HG03342 (cell line): ENCODE results near the gene UNG.
"Not testable (repeated sequence)": the region's sequence is repeated elsewhere in the genome, so short reads cannot be mapped to it uniquely, and the experiment has no call there.

Source experiments
- ATAC-seq: cut with Tn5 transposase; IDR thresholded peaks from one replicate; pipeline ENCODE4 v1.9.1; 2021; ENCODE audit warnings: mild to moderate bottlenecking, moderate library complexity; ENCODE audit not compliant: unreplicated experiment

The UNG gene

GRCh38 chr12:109097435-109098182, at the start of gene UNG:
Gene UNG (plus strand): TSS chr12:109097597. CDS start chr12:109097680, 83 bp downstream.
- peak; percentile 89 for ATAC-seq

DNA sequence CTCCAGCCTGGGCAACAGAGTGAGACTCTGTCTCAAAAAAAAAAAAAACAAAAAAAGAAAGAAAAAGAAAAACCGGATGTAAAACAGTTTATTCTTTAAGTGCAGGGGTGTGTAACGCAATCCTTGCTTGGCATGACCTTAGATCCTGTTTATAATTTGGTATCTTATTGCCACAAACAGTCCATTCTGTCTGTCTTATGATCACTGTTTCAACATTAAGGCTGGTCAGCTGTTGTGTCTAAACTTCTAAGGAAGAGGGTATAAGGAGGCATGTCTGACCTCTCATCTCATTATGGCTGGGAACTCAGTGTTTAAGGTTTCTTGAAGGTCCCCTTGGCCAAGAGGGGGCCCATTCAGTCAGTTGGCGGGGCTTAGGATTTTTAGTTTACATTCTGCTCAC, 48.7 kb upstream of the UNG start:
- ATAC-seq: not testable (repeated sequence)

DNA sequence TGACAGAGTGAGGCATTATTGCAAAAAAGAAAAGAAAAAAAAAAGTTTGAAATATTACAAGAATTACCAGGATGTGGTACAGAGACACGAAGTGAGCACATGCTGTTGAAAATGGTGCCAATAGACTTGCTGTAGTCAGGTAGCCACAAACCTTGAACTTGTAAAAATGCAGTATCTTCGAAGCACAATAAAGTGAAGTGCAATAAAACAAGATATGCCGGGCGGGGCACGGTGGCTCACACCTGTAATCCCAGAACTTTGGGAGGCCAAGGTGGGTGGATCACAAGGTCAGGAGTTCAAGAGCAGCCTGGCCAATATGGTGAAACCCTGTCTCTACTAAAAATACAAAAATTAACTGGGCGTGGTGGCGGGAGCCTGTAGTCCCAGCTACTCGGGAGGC, 47.6 kb upstream of the UNG start:
- not testable (repeated sequence) for ATAC-seq

DNA sequence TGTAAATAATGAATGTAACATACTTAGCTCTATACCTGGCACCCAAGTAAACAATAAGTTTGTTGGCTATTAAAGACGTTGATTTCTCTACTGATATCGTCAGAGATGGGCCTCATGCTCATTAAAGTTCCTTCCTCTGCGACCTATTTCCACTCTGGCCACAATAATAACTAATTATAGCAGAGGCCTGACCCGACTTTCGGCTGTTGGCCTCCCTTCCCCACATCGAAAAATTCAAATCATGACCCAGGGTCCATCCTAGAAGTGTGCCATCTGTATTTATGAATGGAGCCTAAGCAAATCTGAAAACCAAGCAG, 45.3 kb upstream of the UNG start:
- ATAC-seq: no peak

GRCh38 chr12:109052414-109053323, 44.7 kb upstream of the UNG start, which contains the start of gene USP30:
Gene USP30 (plus strand): TSS chr12:109052576. CDS start chr12:109052679, 103 bp downstream.
- ATAC-seq: peak; percentile 70

DNA sequence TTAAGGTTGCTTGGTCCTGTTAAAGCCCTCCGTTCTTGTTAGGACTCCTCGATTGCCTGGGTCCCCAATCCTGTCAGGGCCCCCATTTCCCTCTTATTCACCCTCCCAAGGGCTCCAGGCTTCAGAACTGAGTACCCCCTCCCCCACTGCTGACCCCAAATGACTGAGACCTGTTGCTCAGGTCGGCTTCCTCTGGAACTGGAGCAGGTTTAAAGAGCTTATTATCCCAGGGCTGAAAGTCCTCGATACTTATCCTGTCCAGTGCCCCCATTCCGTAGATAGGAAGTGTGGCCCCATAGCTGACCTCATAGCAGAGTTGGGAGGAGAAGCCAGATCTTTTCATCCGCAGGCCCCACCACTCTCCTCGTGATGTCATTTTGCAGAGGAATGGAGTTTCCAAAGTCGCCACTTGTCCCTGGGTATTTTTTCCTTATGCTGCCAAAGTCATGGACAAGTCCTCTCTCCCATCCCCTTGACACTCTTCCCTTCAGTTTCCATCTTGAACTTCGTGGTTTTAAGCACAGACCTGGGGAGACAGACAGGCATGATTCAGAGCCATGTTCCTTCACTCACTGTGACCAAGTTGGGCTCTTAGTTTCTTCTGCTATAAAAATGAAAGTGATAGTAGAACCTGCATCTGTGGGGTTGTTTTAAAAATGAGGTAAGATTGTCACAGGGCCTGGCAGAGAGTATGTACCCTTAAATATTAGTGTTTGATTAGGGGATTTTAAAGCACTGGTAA, 43.8 kb upstream of the UNG start:
- peak; percentile 59 for ATAC-seq

- ATAC-seq: not testable (repeated sequence)
Measured at GRCh38 chr12:109054124-109054513, 43.3 kb upstream of the UNG start.

DNA sequence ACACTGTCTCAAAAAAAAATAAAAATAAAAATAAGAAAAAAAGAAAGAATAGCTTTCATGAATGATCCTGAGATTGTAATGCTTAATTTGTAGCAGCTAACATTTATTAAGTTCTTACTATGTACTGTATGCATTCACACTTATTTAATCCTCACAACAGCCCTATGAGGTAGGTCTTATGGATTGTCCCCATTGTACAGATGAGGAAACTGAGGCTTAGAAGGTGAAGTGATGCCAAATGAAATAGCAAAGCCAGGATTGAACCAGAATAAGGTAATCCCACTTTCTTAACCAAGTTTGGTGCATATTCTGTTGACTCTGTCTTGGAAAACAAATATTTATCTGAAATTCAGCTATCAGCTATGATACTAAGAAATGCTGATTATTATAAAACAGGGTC, 42.9 kb upstream of the UNG start:
- ATAC-seq: no peak

DNA sequence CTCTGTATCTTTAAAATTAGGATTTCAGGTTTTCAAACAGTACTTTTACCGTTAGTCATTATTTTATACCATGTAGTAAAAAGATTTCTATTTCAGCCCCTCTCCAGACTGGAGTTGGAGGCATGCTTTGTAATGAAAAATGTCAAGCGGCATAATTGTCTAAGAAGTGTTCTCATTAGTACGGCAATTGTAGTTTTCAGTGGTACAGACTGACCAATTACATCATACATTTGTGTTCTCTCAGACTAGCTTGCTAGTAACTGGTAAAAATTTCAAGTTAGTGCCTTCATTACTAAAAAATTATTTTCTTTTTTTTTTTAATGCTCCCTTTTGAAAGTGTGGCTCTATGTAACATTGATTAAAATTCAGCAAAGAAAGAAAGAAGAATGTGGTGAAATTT, 40.5 kb upstream of the UNG start:
- no peak for ATAC-seq

- no peak for ATAC-seq
Measured at GRCh38 chr12:109057376-109057775, 40.0 kb upstream of the UNG start.

GRCh38 chr12:109058773-109059172, 38.6 kb upstream of the UNG start:
- no peak for ATAC-seq

DNA sequence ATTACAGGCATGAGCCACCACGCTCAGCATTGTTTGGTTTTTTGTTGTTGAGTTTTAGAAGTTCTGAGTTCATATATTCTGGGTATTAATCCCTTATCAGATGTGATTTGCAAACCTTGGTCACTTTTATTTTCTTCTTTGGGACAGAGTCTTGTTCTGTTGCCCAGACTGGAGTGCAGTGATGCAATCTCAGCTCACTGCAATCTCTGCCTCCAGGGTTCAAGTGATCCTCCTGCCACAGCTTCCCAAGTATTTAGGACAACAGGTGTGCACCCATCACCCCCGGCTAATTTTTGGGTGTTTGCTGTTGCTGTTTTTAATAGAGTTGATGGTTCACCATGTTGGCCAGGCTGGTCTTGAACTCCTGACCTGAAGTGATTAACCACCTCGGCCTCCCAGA, 33.3 kb upstream of the UNG start:
- ATAC-seq: no peak

DNA sequence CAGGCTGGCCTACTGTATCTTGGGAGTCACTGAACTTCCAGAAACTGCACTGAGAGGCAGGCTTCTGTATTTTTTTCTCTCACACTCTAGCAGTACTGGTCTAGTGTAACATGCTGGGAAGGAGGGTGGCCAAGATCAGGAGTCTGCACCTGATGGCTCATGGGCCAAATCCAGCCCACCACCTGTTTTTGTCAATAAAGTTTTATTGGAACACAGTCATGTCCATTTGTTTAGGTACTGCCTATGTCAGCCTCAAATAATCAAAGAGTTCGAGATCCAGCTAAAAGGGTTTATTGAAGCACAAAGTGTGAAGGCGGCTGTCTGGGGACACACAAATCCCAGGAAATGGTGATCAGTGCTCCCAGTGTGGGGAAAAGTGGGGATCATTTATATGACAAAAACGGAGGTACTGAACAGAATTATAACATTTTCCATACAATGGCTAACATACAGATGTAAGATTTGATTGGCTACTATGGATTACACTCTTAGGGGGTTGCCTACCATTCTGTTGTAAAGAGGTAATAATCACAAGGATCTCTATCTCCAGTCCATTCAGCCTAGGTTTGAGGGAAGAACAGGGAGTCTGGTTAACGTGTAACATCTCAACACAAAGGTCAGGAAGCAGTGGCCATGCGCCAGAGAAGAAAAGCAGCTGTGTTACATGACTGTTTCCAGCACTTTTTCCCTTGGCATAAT, 32.1 kb upstream of the UNG start:
- ATAC-seq: no peak

DNA sequence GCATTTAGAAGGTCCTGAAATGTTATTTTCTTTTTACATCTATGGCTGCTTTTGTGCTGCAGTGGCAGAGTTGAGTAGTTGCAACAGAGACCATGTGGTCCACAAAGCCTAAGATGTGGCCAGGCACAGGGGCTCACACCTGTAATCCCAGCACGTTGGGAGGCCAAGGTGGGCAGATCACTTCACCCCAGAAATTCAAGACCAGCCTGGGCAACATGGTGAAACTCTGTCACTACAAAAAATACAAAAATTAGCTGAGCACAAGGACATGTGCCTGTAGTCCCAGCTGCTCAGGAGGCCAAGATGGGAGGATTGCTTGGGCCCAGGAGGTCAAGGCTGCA, 31.6 kb upstream of the UNG start:
- no peak for ATAC-seq

DNA sequence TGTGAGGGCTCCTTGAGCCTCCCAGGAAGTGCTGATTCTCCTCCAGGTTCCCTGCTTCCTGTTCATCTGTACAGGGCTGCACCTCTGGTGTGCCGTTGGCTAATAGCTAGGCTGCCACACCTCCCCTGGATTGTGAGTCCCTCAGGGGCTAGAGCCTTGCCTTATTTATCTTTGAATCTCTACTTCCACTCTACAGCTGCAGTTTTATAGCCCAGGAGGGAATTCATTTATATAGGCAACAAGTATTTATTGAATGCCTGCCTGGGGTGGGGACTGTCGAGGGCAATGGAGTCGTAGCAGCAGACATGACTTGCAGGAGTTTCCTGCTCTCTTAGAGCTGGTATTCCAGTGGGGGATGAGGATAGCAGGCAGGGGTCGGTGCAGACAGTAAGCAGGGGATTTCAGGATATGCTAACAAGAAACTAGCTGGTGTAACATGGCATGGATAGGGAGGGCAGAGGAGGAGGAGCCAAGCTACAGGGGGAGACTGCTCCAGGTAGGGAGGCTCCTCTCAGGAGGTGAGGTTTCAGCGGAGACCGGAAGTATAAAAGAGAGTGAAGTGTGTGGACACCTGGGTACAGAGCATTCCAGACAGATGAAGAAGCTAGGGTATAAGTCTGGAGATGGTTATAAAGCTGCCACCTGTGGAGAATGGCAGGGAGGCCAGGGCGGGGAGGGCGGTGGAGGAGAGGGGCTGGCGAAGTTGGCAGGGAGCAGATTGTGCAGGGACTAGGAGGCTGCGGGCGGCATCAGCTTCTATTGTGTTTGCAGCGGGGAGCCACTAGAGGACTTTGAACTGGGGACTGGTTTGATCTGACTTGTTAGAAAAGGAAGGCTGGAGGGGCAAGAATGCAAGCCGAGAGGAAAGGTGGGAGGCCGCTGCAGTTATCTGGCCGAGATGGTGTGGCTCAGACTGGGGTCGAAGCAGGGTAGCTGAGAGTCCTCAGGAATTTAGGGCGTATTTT, 27.8 kb upstream of the UNG start:
- no peak for ATAC-seq

- no peak for ATAC-seq
Measured at GRCh38 chr12:109074866-109075265, 22.5 kb upstream of the UNG start.

- no peak for ATAC-seq
Measured at GRCh38 chr12:109082751-109083150, 14.6 kb upstream of the UNG start.

DNA sequence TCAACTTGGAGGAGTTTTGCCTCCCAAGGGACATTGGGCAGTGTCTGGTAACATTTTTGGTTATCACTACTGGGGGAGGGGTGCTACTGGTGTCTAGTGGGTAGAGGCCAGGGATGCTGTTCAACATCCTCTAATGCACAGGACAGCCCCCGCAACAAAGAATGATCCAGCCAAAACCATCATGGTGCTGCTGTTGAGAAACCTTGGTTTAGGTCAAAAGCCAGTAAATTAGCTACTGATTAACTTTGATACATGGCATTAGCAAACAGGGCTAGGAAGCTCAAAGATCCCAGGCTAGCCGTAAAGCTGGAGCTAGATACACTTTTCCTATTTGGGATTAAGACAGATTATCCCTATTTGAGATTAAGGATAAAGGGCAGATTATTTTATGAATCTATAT, 13.0 kb upstream of the UNG start:
- no peak for ATAC-seq

DNA sequence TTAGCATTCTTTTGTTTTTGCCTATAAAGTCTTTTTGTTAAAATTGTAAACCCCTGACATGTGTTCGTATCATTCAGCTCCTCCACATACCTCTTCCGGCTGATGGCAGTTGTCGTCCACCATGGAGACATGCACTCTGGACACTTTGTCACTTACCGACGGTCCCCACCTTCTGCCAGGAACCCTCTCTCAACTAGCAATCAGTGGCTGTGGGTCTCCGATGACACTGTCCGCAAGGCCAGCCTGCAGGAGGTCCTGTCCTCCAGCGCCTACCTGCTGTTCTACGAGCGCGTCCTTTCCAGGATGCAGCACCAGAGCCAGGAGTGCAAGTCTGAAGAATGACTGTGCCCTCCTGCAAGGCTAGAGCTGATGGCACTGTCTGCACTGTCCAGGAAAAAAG, 11.8 kb upstream of the UNG start:
- ATAC-seq: no peak

DNA sequence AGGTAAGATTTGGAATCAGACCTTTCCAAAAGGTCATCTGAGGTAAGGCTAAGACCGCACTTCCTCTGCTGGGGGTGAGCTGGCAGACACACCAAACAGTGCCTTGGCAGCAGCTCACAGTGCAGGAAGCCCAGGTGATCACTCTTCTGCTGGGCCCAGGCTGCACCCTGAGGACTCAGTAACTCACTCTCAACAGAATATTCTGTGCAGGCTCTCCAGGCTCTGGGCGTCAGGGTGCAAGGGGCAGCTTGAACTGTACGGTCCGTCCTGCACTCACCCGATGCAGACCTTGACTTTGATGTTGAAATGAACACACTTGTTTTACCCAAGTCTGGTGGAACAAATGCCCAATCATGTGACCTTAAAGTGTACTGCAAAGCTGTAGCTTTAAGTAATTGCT, 10.1 kb upstream of the UNG start:
- no peak for ATAC-seq
